HG02759 (cell line): Measurements from ENCODE around the gene PELI1.
"Not testable (repeated sequence)": the region's sequence is repeated elsewhere in the genome, so short reads cannot be mapped to it uniquely, and the experiment has no call there.

Experiments
- ATAC-seq: cut with Tn5 transposase; IDR thresholded peaks from one replicate; pipeline ENCODE4 v1.9.1; 2021; ENCODE audit warnings: mild to moderate bottlenecking, moderate library complexity; ENCODE audit not compliant: unreplicated experiment

PELI1 gene

GRCh38 chr2:64124571-64124970, 19.6 kb downstream of the PELI1 start:
- no peak for ATAC-seq

- ATAC-seq: no peak
Measured at GRCh38 chr2:64124168-64124567, 20.1 kb downstream of the PELI1 start.

- ATAC-seq: no peak
Measured at GRCh38 chr2:64123740-64124139, 20.5 kb downstream of the PELI1 start.

- ATAC-seq: no peak
Measured at GRCh38 chr2:64122358-64122757, 21.9 kb downstream of the PELI1 start.

- no peak for ATAC-seq
Measured at GRCh38 chr2:64120928-64121327, 23.3 kb downstream of the PELI1 start.

- ATAC-seq: no peak
Measured at GRCh38 chr2:64120008-64120407, 24.2 kb downstream of the PELI1 start.

GRCh38 chr2:64119369-64119768, 24.9 kb downstream of the PELI1 start:
- no peak for ATAC-seq

- no peak for ATAC-seq
Measured at GRCh38 chr2:64115808-64116598, 28.2 kb downstream of the PELI1 start.

GRCh38 chr2:64114912-64115277, 29.3 kb downstream of the PELI1 start:
- peak; percentile 39 for ATAC-seq

- peak; percentile 60 for ATAC-seq
Measured at GRCh38 chr2:64114063-64114911, 29.9 kb downstream of the PELI1 start.

GRCh38 chr2:64112016-64112415, 32.2 kb downstream of the PELI1 start:
- ATAC-seq: no peak

- no peak for ATAC-seq
Measured at GRCh38 chr2:64111426-64111825, 32.8 kb downstream of the PELI1 start.

- no peak for ATAC-seq
Measured at GRCh38 chr2:64108666-64109241, 35.5 kb downstream of the PELI1 start.

- ATAC-seq: peak; percentile 16
Measured at GRCh38 chr2:64106481-64106880, 37.7 kb downstream of the PELI1 start.

GRCh38 chr2:64105670-64106461, 38.4 kb downstream of the PELI1 start:
- ATAC-seq: peak; percentile 56

GRCh38 chr2:64104933-64105332, 39.3 kb downstream of the PELI1 start:
- no peak for ATAC-seq

- not testable (repeated sequence) for ATAC-seq
Measured at GRCh38 chr2:64102736-64103135, 41.5 kb downstream of the PELI1 start.

GRCh38 chr2:64101141-64101591, 43.1 kb downstream of the PELI1 start:
- peak; percentile 52 for ATAC-seq

GRCh38 chr2:64100584-64100983, 43.6 kb downstream of the PELI1 start:
- peak; percentile 47 for ATAC-seq

- no peak for ATAC-seq
Measured at GRCh38 chr2:64094663-64095382, 49.4 kb downstream of the PELI1 start.
